HG03558 (cell line): ENCODE results near the gene JAKMIP1.

ENCODE experiments used
- ATAC-seq: cut with Tn5 transposase; IDR thresholded peaks from one replicate; pipeline ENCODE4 v1.9.1; 2021; ENCODE audit warnings: moderate number of reproducible peaks; ENCODE audit not compliant: unreplicated experiment; ENCODE audit errors: extremely low read depth

JAKMIP1 gene

GRCh38 chr4:6183740-6184139 is 16.6 kb downstream of the JAKMIP1 start:
- ATAC-seq: peak; percentile 28

GRCh38 chr4:6182376-6183280 is 17.7 kb downstream of the JAKMIP1 start:
- no peak for ATAC-seq

- ATAC-seq: peak; percentile 85
These were observed 19.3 kb downstream of the JAKMIP1 start for GRCh38 chr4:6180841-6181631.

GRCh38 chr4:6179362-6179761 is 21.0 kb downstream of the JAKMIP1 start:
- no peak for ATAC-seq

- ATAC-seq: no peak
These were observed 21.6 kb downstream of the JAKMIP1 start for GRCh38 chr4:6178757-6179156.

- no peak for ATAC-seq
These were observed 22.7 kb downstream of the JAKMIP1 start for GRCh38 chr4:6177587-6178197.

GRCh38 chr4:6175426-6175825 is 24.9 kb downstream of the JAKMIP1 start:
- ATAC-seq: no peak

- no peak for ATAC-seq
These were observed 27.5 kb downstream of the JAKMIP1 start for GRCh38 chr4:6172927-6173200.

GRCh38 chr4:6172093-6172926 is 28.0 kb downstream of the JAKMIP1 start:
- no peak for ATAC-seq

GRCh38 chr4:6169239-6169638 is 31.1 kb downstream of the JAKMIP1 start:
- no peak for ATAC-seq

GRCh38 chr4:6165766-6166165 is 34.6 kb downstream of the JAKMIP1 start:
- no peak for ATAC-seq

GRCh38 chr4:6162885-6163284 is 37.5 kb downstream of the JAKMIP1 start:
- ATAC-seq: no peak

GRCh38 chr4:6161921-6162464 is 38.4 kb downstream of the JAKMIP1 start:
- ATAC-seq: no peak

- ATAC-seq: no peak
These were observed 39.8 kb downstream of the JAKMIP1 start for GRCh38 chr4:6160536-6160935.

GRCh38 chr4:6157926-6158325 is 42.4 kb downstream of the JAKMIP1 start:
- no peak for ATAC-seq

- ATAC-seq: no peak
These were observed 44.2 kb downstream of the JAKMIP1 start for GRCh38 chr4:6155996-6156750.

GRCh38 chr4:6154875-6155274 is 45.5 kb downstream of the JAKMIP1 start:
- ATAC-seq: no peak

- no peak for ATAC-seq
These were observed 46.5 kb downstream of the JAKMIP1 start for GRCh38 chr4:6153874-6154273.
